ENCODE results near the gene CYB5A. TPM values are rescaled to one million over a fixed set of nuclear protein-coding genes. Genes with fewer than 3 reads are reported as not detected.

The CYB5A gene
- total RNA-seq, 1 donor from 2014 or later, result 58.1 TPM

- H3K27me3 ChIP-seq, result no peaks in the 10 kb centered on the region
- intact Hi-C loops (cut with DNase I), result no loop called here
- H3K9me3 ChIP-seq, result no peaks in the 10 kb centered on the region
- H3K4me3 ChIP-seq, result no peak overlapping the region
- DNase-seq (ENCODE audit: low spot score in 2 of 2), result no peak
- peaks cover 0 to 9% of the 10 kb centered on the region in 2 donors for H3K4me1 ChIP-seq
- H3K36me3 ChIP-seq, result no peaks in the 10 kb centered on the region
- H3K27ac ChIP-seq, result peak overlapping the region; percentile 43 to 53
- no peak for TF ChIP-seq CTCF (IDR thresholded peaks at IDR 0.05)
Measured at GRCh38 chr18:74234326-74235171, 57.2 kb downstream of the CYB5A start.

- Histone ChIP-seq H3K4me3 (no peak overlapping the region), H3K27ac (peak overlapping the region; percentile 18 to 23), H3K36me3 (no peaks in the 10 kb centered on the region), H3K4me1 (peaks cover 0 to 9% of the 10 kb centered on the region in 2 donors), H3K27me3 (no peaks in the 10 kb centered on the region), H3K9me3 (no peaks in the 10 kb centered on the region)
- no peak for TF ChIP-seq CTCF (IDR thresholded peaks at IDR 0.05)
- no peak for DNase-seq (ENCODE audit: low spot score in 2 of 2)
- intact Hi-C loops (cut with DNase I), result no loop called here
Measured at GRCh38 chr18:74233933-74234325, 57.8 kb downstream of the CYB5A start.

- TF ChIP-seq CTCF (IDR thresholded peaks at IDR 0.05), result no peak
- Histone ChIP-seq H3K27ac (no peak overlapping the region), H3K9me3 (no peaks in the 10 kb centered on the region), H3K27me3 (no peaks in the 10 kb centered on the region), H3K4me1 (peaks cover 0 to 9% of the 10 kb centered on the region in 2 donors), H3K4me3 (no peak overlapping the region), H3K36me3 (no peaks in the 10 kb centered on the region)
- DNase-seq (ENCODE audit: low spot score in 2 of 2), result no peak
- intact Hi-C loops (cut with DNase I), result no loop called here
Measured at GRCh38 chr18:74230922-74231714, 60.6 kb downstream of the CYB5A start.

GRCh38 chr18:74229891-74230290 is 61.9 kb downstream of the CYB5A start:
- TF ChIP-seq CTCF (IDR thresholded peaks at IDR 0.05), result no peak
- no peak for DNase-seq (ENCODE audit: low spot score in 2 of 2)
- no peak overlapping the region for H3K4me3 ChIP-seq
- no peaks in the 10 kb centered on the region for H3K36me3 ChIP-seq
- H3K27me3 ChIP-seq, result no peaks in the 10 kb centered on the region
- no peak overlapping the region for H3K27ac ChIP-seq
- H3K9me3 ChIP-seq, result no peaks in the 10 kb centered on the region
- peaks cover 0 to 6% of the 10 kb centered on the region in 2 donors for H3K4me1 ChIP-seq
- intact Hi-C loops (cut with DNase I), result no loop called here

DNA sequence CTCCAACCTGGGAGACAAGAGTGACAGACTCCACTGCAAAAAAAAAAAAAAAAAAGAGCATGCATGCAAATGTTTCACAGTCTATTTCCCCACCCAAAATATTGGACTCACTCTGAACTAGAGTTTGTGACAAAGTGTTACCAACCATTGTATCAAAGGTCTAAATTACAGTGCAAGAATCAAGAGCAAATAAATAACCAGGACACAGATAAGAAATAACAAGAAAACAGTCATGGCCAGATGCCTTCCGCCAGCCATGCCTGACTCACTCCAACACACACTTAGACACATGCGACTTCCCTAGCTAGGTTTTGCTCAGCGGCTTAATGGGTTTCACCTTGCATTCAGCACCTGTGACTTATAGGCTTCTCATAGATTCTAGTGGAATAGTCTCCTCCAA is 62.8 kb downstream of the CYB5A start:
- DNase-seq (ENCODE audit: low spot score in 2 of 2), result no peak
- intact Hi-C loops (cut with DNase I), result no loop called here
- H3K36me3 ChIP-seq, result no peaks in the 10 kb centered on the region

More for the DNA sequence above, 62.8 kb downstream of the CYB5A start:
- Histone ChIP-seq H3K9me3 (no peaks in the 10 kb centered on the region), H3K4me3 (no peak overlapping the region), H3K27me3 (no peaks in the 10 kb centered on the region), H3K27ac (no peak overlapping the region), H3K4me1 (peaks cover 0 to under 1% of the 10 kb centered on the region in 2 donors)
- no peak for TF ChIP-seq CTCF (IDR thresholded peaks at IDR 0.05)

All from ascending aorta (tissue), 2 donors.